Measurements from ENCODE around the gene CPNE6. TPM values are rescaled to one million over a fixed set of nuclear protein-coding genes. Genes with fewer than 3 reads are reported as not detected.

CPNE6 gene
- total RNA-seq, 1 experiment from 2014 or later, result not detected

DNA sequence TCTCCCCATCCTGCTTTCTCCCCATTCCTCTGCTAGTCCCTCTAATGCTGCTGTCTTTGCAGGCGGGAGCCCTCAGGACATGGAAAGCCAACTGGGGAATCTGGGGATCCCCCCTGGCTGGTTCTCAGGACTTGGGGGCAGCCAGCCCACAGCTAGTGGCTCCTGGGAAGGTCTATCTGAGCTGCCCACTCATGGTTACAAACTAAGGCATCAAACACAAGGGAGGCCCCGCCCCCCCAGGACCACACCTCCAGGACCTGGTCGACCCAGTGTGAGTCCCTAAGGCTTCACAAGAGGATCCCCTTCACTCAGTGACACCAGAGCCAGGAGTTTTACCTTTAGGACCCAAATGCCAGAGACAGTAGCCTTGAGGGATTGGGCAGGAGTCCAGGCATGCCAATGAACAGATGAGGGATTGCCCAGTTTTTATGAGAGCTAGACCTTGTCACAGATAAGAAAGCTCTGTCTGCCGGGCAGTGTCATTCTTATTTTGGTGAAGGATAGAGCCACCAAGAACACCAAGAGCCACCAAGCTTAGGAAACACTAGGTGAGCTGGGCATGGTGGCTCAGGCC, 8.0 kb upstream of the CPNE6 start:
- TF ChIP-seq EZH2phosphoT487 (IDR thresholded peaks at IDR 0.05; ENCODE audit: borderline replicate concordance, low read length) (no peak), EZH2 (IDR thresholded peaks at IDR 0.05; ENCODE audit: low read length, unreplicated experiment) (no peak), CTCF (conservative IDR thresholded peaks at IDR 0.05; ENCODE audit: low read depth, low read length) (no peak)
- H3K27ac ChIP-seq (ENCODE audit: low read length), result no peak overlapping the region
- no peak overlapping the region for H3K9ac ChIP-seq (ENCODE audit: low read length)
- peak; percentile 9 for DNase-seq
- H3K4me3 ChIP-seq (ENCODE audit: low read length), result no peak overlapping the region
- H3K36me3 ChIP-seq (ENCODE audit: low read depth, low read length), result no peaks in the 10 kb centered on the region
- ATAC-seq, result no peak
- intact Hi-C loops (cut with micrococcal nuclease), result no loop called here
- H2AFZ ChIP-seq (ENCODE audit: low read length), result no peak overlapping the region
- no peaks in the 10 kb centered on the region for H3F3A ChIP-seq (ENCODE audit: low read length, unreplicated experiment)
- no peaks in the 10 kb centered on the region for H3K79me2 ChIP-seq (ENCODE audit: low read length)
- BruUV-seq (replicated peaks), result no TSS peak
- POLR2A ChIA-PET (ENCODE audit: unreplicated experiment), result no interaction called here
- H3K9me3 ChIP-seq (ENCODE audit: low read length), result no peaks in the 10 kb centered on the region
- no peaks in the 10 kb centered on the region for H3K4me1 ChIP-seq (ENCODE audit: insufficient read depth, low read length)
- no peaks in the 10 kb centered on the region for H3K9me2 ChIP-seq (replicated peaks; ENCODE audit: low read length)
- H4K20me1 ChIP-seq (ENCODE audit: low read length), result no peaks in the 10 kb centered on the region
- H3K4me2 ChIP-seq (ENCODE audit: low read length), result no peak overlapping the region
- CTCF ChIA-PET, result interaction anchor here (1.0 kb wide), 1 partner anchor 13 kb away, joined by 3 read pairs; no protein-coding TSS in a partner anchor
- 0 out of 2 replicates have a peak, but pooled peaks cover 1% of the 10 kb centered on the region for H3K27me3 ChIP-seq (ENCODE audit: low read length)

GRCh38 chr14:24064091-24064795, 7.1 kb upstream of the CPNE6 start:
- H4K20me1 ChIP-seq (ENCODE audit: low read length), result no peaks in the 10 kb centered on the region
- no peaks in the 10 kb centered on the region for H3K9me2 ChIP-seq (replicated peaks; ENCODE audit: low read length)
- H3K4me1 ChIP-seq (ENCODE audit: insufficient read depth, low read length), result no peaks in the 10 kb centered on the region
- no peak overlapping the region for H3K4me3 ChIP-seq (ENCODE audit: low read length)
- H3K27ac ChIP-seq (ENCODE audit: low read length), result no peak overlapping the region
- no peak overlapping the region for H2AFZ ChIP-seq (ENCODE audit: low read length)
- H3K79me2 ChIP-seq (ENCODE audit: low read length), result no peaks in the 10 kb centered on the region
- ATAC-seq (no peak), DNase-seq (no peak)
- H3K27me3 ChIP-seq (ENCODE audit: low read length), result 0 out of 2 replicates have a peak, but pooled peaks cover 3% of the 10 kb centered on the region
- H3K36me3 ChIP-seq (ENCODE audit: low read depth, low read length), result no peaks in the 10 kb centered on the region
- intact Hi-C loops (cut with micrococcal nuclease), result no loop called here
- H3K4me2 ChIP-seq (ENCODE audit: low read length), result no peak overlapping the region
- H3F3A ChIP-seq (ENCODE audit: low read length, unreplicated experiment), result no peaks in the 10 kb centered on the region
- ChIA-PET CTCF (interaction anchor here (1.0 kb wide), 1 partner anchor 14 kb away, joined by 3 read pairs; no protein-coding TSS in a partner anchor), POLR2A (ENCODE audit: unreplicated experiment) (no interaction called here)
- BruUV-seq (replicated peaks), result no TSS peak
- no peak for TF ChIP-seq EZH2 (IDR thresholded peaks at IDR 0.05; ENCODE audit: low read length, unreplicated experiment)
- TF ChIP-seq CTCF (conservative IDR thresholded peaks at IDR 0.05; ENCODE audit: low read depth, low read length), result no peak
- TF ChIP-seq EZH2phosphoT487 (IDR thresholded peaks at IDR 0.05; ENCODE audit: borderline replicate concordance, low read length), result no peak
- no peak overlapping the region for H3K9ac ChIP-seq (ENCODE audit: low read length)
- no peaks in the 10 kb centered on the region for H3K9me3 ChIP-seq (ENCODE audit: low read length)

DNA sequence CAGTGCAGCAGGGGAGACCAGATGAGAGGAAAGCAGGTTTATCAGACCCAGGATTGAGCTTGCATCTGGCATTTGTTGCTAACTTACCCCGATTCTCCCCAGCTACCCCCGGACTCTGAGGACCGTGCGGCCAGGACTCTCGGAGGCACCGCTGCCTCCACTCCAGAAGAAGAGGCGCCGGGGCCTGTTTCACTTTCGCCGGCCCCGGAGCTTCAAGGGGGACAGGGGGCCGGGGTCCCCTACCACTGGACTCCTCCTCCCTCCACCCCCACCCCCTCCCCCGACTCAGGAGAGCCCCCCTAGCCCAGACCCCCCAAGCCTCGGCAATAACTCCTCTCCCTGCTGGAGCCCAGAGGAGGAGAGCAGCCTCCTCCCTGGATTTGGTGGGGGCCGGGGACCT, 6.5 kb upstream of the CPNE6 start:
- POLR2A ChIA-PET (ENCODE audit: unreplicated experiment), result no interaction called here
- CTCF ChIA-PET, result no interaction called here
- intact Hi-C loops (cut with micrococcal nuclease), result no loop called here
- BruUV-seq (replicated peaks), result no TSS peak
- Histone ChIP-seq H3K9me2 (replicated peaks; ENCODE audit: low read length) (no peaks in the 10 kb centered on the region), H4K20me1 (ENCODE audit: low read length) (no peaks in the 10 kb centered on the region), H3K79me2 (ENCODE audit: low read length) (no peaks in the 10 kb centered on the region), H3K27ac (ENCODE audit: low read length) (no peak overlapping the region), H3K9ac (ENCODE audit: low read length) (no peak overlapping the region), H3K27me3 (ENCODE audit: low read length) (peaks cover 9% of the 10 kb centered on the region; the same call in 1 of the 2 replicates), H2AFZ (ENCODE audit: low read length) (no peak overlapping the region), H3F3A (ENCODE audit: low read length, unreplicated experiment) (no peaks in the 10 kb centered on the region), H3K4me3 (ENCODE audit: low read length) (no peak overlapping the region), H3K4me1 (ENCODE audit: insufficient read depth, low read length) (no peaks in the 10 kb centered on the region), H3K4me2 (ENCODE audit: low read length) (no peak overlapping the region), H3K36me3 (ENCODE audit: low read depth, low read length) (no peaks in the 10 kb centered on the region), H3K9me3 (ENCODE audit: low read length) (no peaks in the 10 kb centered on the region)
- TF ChIP-seq EZH2phosphoT487 (IDR thresholded peaks at IDR 0.05; ENCODE audit: borderline replicate concordance, low read length) (no peak), CTCF (conservative IDR thresholded peaks at IDR 0.05; ENCODE audit: low read depth, low read length) (no peak), EZH2 (IDR thresholded peaks at IDR 0.05; ENCODE audit: low read length, unreplicated experiment) (no peak)
- no peak for ATAC-seq
- DNase-seq, result no peak

All from PC-3 (cell line).